PFSK-1 (cell line): ENCODE measurements around the gene TTC19. TPM values are rescaled to one million over a fixed set of nuclear protein-coding genes. Genes with fewer than 3 reads are reported as not detected.

Experiments used
- FOXP2 ChIP-seq: optimal IDR thresholded peaks from 2 replicates; pipeline ENCODE3; 2011; ENCODE audit warnings: borderline replicate concordance, control low read depth, inconsistent platforms; ENCODE audit not compliant: insufficient read depth; ENCODE audit errors: extremely low read length, extremely low read depth
- POLR2AphosphoS5 ChIP-seq: IDR thresholded peaks from 2 replicates; pipeline ENCODE4 v1.6.1; 2012; ENCODE audit warnings: low read depth, mild to moderate bottlenecking, control low read depth, low read length, moderate library complexity
- SIN3A ChIP-seq: IDR thresholded peaks from 2 replicates; pipeline ENCODE4 v1.6.1; 2012; ENCODE audit warnings: mild to moderate bottlenecking, low read length, moderate library complexity, borderline replicate concordance; ENCODE audit not compliant: insufficient read depth
- TAF1 ChIP-seq: IDR thresholded peaks from 2 replicates; pipeline ENCODE4 v1.6.1; 2012; ENCODE audit warnings: low read length, control low read depth, borderline replicate concordance; ENCODE audit not compliant: insufficient read depth
- polyA plus RNA-seq: library from polyadenylated mRNA; unstranded; fragments of >200 nt; gene quantifications from one replicate; pipeline ENCODE4 v1.2.1, GENCODE V29; 2012; ENCODE audit warnings: low read depth, missing spikeins; ENCODE audit not compliant: insufficient read length
- TF ChIP-seq, protein P1 (sequence below), 2 experiments: IDR thresholded peaks; 2 replicates each; pipeline versions ENCODE4 v1.6.1 to v1.8.0; 2011 to 2012; ENCODE audit warnings: low read depth in 2 of 2, low read length in 2 of 2, control low read depth in 1 of 2, inconsistent platforms in 1 of 2, mild to moderate bottlenecking in 1 of 2, moderate library complexity in 1 of 2; ENCODE audit not compliant: insufficient read depth in 1 of 2

TTC19 gene, protein sequence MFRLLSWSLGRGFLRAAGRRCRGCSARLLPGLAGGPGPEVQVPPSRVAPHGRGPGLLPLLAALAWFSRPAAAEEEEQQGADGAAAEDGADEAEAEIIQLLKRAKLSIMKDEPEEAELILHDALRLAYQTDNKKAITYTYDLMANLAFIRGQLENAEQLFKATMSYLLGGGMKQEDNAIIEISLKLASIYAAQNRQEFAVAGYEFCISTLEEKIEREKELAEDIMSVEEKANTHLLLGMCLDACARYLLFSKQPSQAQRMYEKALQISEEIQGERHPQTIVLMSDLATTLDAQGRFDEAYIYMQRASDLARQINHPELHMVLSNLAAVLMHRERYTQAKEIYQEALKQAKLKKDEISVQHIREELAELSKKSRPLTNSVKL
- polyA plus RNA-seq, result 33.3 TPM

DNA sequence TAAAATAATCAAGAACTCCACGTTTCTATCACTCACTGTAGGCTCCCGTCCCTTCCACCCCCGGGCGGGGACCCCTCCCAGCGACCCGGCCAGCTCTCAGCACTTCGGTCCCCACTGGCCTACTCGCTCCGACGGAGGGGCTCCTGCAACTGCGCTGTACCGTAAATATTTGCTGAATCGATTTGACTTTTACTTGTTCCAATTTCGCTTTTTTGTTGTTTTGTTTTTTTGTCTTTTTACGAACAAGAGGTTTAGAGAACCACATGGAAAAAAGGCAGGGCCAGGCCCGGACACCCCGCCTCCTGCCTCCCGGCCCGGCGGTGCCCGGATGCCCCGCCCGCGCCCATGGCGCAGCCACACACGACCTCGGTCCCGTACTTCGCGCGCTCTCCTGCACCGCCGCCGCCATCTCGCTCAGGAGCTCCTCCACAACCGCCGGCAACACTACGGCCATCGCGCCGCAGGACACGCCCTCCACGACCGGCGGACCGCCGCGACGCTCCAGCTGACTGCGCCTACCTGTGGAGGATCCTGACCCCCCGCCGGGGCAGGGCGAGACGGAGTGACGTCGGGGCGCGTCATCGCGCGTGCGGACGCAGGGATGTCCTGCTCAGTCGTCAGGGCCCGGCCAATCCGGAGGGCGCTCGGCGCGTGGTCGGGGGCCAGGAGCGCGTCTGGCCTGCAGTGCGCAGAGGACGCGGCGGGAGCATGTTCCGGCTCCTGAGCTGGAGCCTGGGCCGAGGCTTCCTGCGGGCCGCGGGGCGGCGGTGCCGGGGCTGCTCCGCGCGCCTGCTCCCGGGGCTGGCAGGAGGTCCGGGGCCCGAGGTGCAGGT is at the start of gene TTC19, which contains the start of gene ZSWIM7:
Gene TTC19, plus strand, starts transcription at position 684 of the 833 bp plus-strand sequence. Its CDS starts 25 bp downstream, at position 709.
Gene ZSWIM7, minus strand, starts transcription at position 564 of the 833 bp plus-strand sequence. Its CDS starts 110 bp downstream, at position 454.
- TF ChIP-seq FOXP2 (peak; percentile 99), POLR2AphosphoS5 (peak; percentile 91), TAF1 (peak; percentile 99), SIN3A (peak; percentile 87; the same call in 1 of the 2 replicates)
- TF ChIP-seq, protein P1, sequence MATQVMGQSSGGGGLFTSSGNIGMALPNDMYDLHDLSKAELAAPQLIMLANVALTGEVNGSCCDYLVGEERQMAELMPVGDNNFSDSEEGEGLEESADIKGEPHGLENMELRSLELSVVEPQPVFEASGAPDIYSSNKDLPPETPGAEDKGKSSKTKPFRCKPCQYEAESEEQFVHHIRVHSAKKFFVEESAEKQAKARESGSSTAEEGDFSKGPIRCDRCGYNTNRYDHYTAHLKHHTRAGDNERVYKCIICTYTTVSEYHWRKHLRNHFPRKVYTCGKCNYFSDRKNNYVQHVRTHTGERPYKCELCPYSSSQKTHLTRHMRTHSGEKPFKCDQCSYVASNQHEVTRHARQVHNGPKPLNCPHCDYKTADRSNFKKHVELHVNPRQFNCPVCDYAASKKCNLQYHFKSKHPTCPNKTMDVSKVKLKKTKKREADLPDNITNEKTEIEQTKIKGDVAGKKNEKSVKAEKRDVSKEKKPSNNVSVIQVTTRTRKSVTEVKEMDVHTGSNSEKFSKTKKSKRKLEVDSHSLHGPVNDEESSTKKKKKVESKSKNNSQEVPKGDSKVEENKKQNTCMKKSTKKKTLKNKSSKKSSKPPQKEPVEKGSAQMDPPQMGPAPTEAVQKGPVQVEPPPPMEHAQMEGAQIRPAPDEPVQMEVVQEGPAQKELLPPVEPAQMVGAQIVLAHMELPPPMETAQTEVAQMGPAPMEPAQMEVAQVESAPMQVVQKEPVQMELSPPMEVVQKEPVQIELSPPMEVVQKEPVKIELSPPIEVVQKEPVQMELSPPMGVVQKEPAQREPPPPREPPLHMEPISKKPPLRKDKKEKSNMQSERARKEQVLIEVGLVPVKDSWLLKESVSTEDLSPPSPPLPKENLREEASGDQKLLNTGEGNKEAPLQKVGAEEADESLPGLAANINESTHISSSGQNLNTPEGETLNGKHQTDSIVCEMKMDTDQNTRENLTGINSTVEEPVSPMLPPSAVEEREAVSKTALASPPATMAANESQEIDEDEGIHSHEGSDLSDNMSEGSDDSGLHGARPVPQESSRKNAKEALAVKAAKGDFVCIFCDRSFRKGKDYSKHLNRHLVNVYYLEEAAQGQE (IDR thresholded peaks at IDR 0.05; ENCODE audit: insufficient read depth in 1 of 2, low read depth in 2 of 2, low read length in 2 of 2), result peak; percentile 45 to 68; a peak in 1 of 4 replicates

DNA sequence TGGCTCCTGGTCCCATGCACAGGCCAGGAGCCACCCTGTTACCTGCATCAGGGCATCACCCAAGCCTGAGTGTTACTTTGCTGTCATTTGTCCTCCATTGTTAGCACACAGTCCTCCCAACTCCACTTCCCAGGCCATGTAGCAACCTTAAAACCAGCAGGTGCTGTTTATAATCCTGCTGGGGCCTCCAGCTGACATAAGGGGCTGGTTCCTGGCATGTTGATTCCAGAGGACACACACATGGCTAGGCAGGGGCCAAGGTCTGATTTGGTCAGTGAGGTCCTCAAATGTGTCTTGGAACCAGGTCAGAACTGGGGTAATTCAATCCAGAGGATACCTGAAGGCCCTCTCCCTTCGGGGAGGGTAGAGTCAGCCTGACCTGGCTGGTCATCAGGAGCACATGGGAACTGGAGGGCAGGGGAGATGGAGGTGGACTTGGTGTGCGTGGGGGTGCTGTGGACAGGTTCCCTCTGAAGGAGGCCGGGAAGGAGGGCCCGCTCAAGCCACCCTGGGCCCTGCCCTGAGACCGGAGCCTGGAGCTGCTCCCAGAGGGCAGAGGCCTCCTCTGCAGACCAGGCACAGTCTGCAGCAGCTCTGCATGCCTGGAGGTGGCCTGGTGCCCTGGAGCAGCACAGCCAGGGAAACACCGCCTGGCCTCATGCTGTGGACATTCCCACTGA is 48.1 kb upstream of the TTC19 start:
- TF ChIP-seq SIN3A (no peak), FOXP2 (no peak), POLR2AphosphoS5 (no peak), TAF1 (no peak)
- TF ChIP-seq, protein P1 (IDR thresholded peaks at IDR 0.05; ENCODE audit: insufficient read depth in 1 of 2, low read depth in 2 of 2, low read length in 2 of 2), result no peak

DNA sequence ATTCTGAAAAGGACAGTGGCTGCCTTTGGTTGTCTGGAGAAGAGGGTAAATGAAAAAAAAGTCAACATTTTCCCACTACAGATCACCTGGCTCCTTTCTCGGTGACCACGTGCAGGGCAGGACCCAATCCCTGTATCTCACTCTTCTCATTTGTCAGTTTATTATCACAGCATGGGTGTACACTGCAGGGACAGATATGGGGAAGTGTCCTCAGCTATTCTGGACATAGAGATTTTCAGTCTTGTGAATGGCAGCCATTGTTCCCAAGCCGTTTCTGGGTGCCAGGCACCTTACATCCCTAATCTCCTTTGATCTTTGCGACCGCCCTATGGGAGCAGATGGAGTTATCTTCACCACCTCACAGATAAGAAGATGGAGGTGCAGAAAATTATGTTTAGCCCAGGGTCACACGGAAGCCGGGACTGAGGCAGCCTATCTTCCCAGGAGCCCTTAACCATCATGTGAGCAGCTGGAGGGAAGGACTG is 47.5 kb upstream of the TTC19 start:
- TF ChIP-seq, protein P1 (IDR thresholded peaks at IDR 0.05; ENCODE audit: insufficient read depth in 1 of 2, low read depth in 2 of 2, low read length in 2 of 2), result no peak
- no peak for TF ChIP-seq TAF1
- no peak for TF ChIP-seq FOXP2
- TF ChIP-seq POLR2AphosphoS5, result no peak
- no peak for TF ChIP-seq SIN3A

DNA sequence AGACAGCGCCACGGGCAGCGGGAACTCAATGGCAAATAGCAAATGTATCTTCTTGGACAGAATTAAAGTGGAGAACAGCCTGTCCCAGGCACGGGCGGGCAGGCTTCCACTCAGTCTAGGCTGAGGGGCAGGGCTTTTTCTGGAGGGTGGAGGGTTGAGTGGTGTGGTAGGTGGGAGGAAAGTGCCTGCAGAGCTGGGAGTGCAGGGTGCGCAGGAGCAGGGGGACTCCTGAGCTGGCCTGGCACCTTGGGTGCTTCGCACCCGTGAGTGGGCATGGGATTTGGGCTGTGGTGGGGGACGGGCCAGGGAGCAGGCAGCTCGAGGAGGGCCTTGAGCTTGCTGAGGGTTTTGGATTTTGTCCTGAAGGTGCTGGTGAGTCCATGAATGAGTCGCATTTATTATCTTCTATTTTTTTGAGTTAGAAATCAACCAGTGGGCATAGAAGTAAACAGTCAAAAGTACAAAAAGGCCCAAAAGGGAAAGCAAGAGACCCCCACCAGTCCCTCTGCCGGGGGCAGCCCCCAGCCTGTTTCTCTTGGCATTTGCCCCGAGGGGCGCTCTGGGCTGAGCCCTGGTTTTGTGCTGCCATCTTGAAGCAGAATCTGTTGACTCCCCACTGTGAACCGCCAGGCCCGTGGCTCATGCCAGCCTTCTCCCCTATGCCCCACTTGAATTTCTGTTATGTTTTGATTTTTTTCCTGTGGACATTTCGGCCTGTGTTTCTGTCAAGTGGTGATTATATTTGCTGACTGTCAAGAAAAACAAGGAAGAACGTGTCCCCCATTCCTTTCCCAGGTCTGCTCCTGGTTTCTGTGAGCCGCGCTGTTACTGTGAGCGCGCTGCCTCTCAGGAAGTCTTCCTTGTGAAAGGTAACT is 46.5 kb upstream of the TTC19 start:
- TF ChIP-seq SIN3A, result no peak
- no peak for TF ChIP-seq POLR2AphosphoS5
- no peak for TF ChIP-seq TAF1
- TF ChIP-seq, protein P1 (IDR thresholded peaks at IDR 0.05; ENCODE audit: insufficient read depth in 1 of 2, low read depth in 2 of 2, low read length in 2 of 2), result no peak
- no peak for TF ChIP-seq FOXP2
